Lung microvascular endothelial cell (primary cell): Measurements from ENCODE around the gene PRKAG1. TPM values are rescaled to one million over a fixed set of nuclear protein-coding genes. Genes with fewer than 3 reads are reported as not detected.
A peak's percentile ranks its signal among the peaks of the same experiment; 100 is the strongest.

Source experiments
- DNase-seq, 2 donors: peaks; one replicate each; pipeline versions ENCODE4 v3.0.0 to v3.0.0-alpha.2; 2010; ENCODE audit warnings: low read depth in 2 of 2
- total RNA-seq: library from RNA; depleted of rRNA; stranded (reverse); fragments of >200 nt; gene quantifications from 2 replicates; pipeline ENCODE4 v1.2.1, GENCODE V29; 2014

PRKAG1 gene
- total RNA-seq, 1 donor from 2014 or later = 32.1 TPM

- DNase-seq = no peak
Measured at GRCh38 chr12:49031573-49032161, 13.1 kb upstream of the PRKAG1 start.

- DNase-seq = no peak
Measured at GRCh38 chr12:49030714-49031572, 12.4 kb upstream of the PRKAG1 start.

GRCh38 chr12:49030119-49030518 lies 11.5 kb upstream of the PRKAG1 start:
- DNase-seq = no peak

GRCh38 chr12:49028666-49029275 lies 10.2 kb upstream of the PRKAG1 start:
- no peak for DNase-seq

GRCh38 chr12:49027846-49028555 lies 9.4 kb upstream of the PRKAG1 start:
- DNase-seq = no peak

GRCh38 chr12:49026678-49027480 lies 8.3 kb upstream of the PRKAG1 start:
- DNase-seq = no peak

GRCh38 chr12:49026101-49026500 lies 7.5 kb upstream of the PRKAG1 start:
- DNase-seq = no peak

GRCh38 chr12:49025463-49025862 lies 6.9 kb upstream of the PRKAG1 start:
- no peak for DNase-seq

- DNase-seq = no peak
Measured at GRCh38 chr12:49024543-49024942, 6.0 kb upstream of the PRKAG1 start.

- DNase-seq = no peak
Measured at GRCh38 chr12:49023812-49024211, 5.2 kb upstream of the PRKAG1 start.

- DNase-seq = no peak
Measured at GRCh38 chr12:49022558-49023178, 4.1 kb upstream of the PRKAG1 start.

- DNase-seq = no peak
Measured at GRCh38 chr12:49021292-49021915, 2.8 kb upstream of the PRKAG1 start.

GRCh38 chr12:49020441-49020840 lies 1.9 kb upstream of the PRKAG1 start:
- no peak for DNase-seq

GRCh38 chr12:49019443-49020324 lies 1.1 kb upstream of the PRKAG1 start:
- peak; percentile 46 to 48 for DNase-seq

GRCh38 chr12:49019120-49019430 lies 499 bp upstream of the PRKAG1 start:
- DNase-seq = no peak

GRCh38 chr12:49017891-49018260 lies 700 bp downstream of the PRKAG1 start:
- DNase-seq = no peak

- DNase-seq = no peak
Measured at GRCh38 chr12:49015196-49015595, 3.4 kb downstream of the PRKAG1 start.

- DNase-seq = peak in 1 of 2 donors; percentile 33
Measured at GRCh38 chr12:49014547-49014946, 4.0 kb downstream of the PRKAG1 start.

GRCh38 chr12:49013428-49013827 lies 5.1 kb downstream of the PRKAG1 start:
- DNase-seq = no peak
